Dedifferentiated amniotic fluid mesenchymal stem cell (primary cell): Measurements from ENCODE around the gene TMC2.
"Not testable (repeated sequence)": the region's sequence is repeated elsewhere in the genome, so short reads cannot be mapped to it uniquely, and the experiment has no call there.

ENCODE experiments used
- DNase-seq: peaks from one replicate; pipeline ENCODE4 v3.0.0-alpha.2; 2016; ENCODE audit errors: extremely low spot score

TMC2 gene

GRCh38 chr20:2536560-2536986 is at the start of gene TMC2:
TMC2 (plus strand) TSS chr20:2536573; CDS start chr20:2536622, 49 bp downstream.
- no peak for DNase-seq

GRCh38 chr20:2502808-2503384 is 33.5 kb upstream of the TMC2 start:
- DNase-seq: not testable (repeated sequence)

GRCh38 chr20:2504803-2505202 is 31.6 kb upstream of the TMC2 start:
- DNase-seq: not testable (repeated sequence)

- not testable (repeated sequence) for DNase-seq
Observed at GRCh38 chr20:2506426-2506825, 29.9 kb upstream of the TMC2 start.

GRCh38 chr20:2507464-2507863 is 28.9 kb upstream of the TMC2 start:
- no peak for DNase-seq

- no peak for DNase-seq
Observed at GRCh38 chr20:2507875-2508630, 28.3 kb upstream of the TMC2 start.

- peak; percentile 81 for DNase-seq
Observed at GRCh38 chr20:2508631-2509467, 27.5 kb upstream of the TMC2 start, which contains the start of gene ZNF343. ZNF343 (minus strand) TSS chr20:2508915; CDS start chr20:2493895, 15,020 bp downstream.

GRCh38 chr20:2509468-2509781 is 26.9 kb upstream of the TMC2 start:
- no peak for DNase-seq

GRCh38 chr20:2509794-2510193 is 26.6 kb upstream of the TMC2 start:
- DNase-seq: no peak

- peak; percentile 47 for DNase-seq
Observed at GRCh38 chr20:2515203-2515602, 21.2 kb upstream of the TMC2 start.

- no peak for DNase-seq
Observed at GRCh38 chr20:2516399-2516798, 20.0 kb upstream of the TMC2 start.

GRCh38 chr20:2518096-2518495 is 18.3 kb upstream of the TMC2 start:
- DNase-seq: no peak

- DNase-seq: no peak
Observed at GRCh38 chr20:2518558-2518957, 17.8 kb upstream of the TMC2 start.

- peak; percentile 45 for DNase-seq
Observed at GRCh38 chr20:2519115-2519809, 17.1 kb upstream of the TMC2 start.

- no peak for DNase-seq
Observed at GRCh38 chr20:2520617-2521016, 15.8 kb upstream of the TMC2 start.

GRCh38 chr20:2521369-2522305 is 14.7 kb upstream of the TMC2 start:
- peak; percentile 33 for DNase-seq

GRCh38 chr20:2522826-2523429 is 13.4 kb upstream of the TMC2 start:
- not testable (repeated sequence) for DNase-seq

- DNase-seq: peak; percentile 71
Observed at GRCh38 chr20:2523919-2524708, 12.3 kb upstream of the TMC2 start.

- DNase-seq: no peak
Observed at GRCh38 chr20:2524709-2525506, 11.5 kb upstream of the TMC2 start.
